Right hindlimb (tissue), 1 donor: ENCODE data around the gene YTHDC1.
"Not testable (repeated sequence)": the region's sequence is repeated elsewhere in the genome, so short reads cannot be mapped to it uniquely, and the experiment has no call there.

ENCODE experiments used
- DNase-seq: peaks from one replicate; pipeline ENCODE4 v3.0.0-alpha.2; 2018

Gene YTHDC1

GRCh38 chr4:68349649-68350360 is at the start of gene YTHDC1:
TSS of gene YTHDC1 (minus strand) at chr4:68350090. CDS start at chr4:68349753, 337 bp downstream.
- peak; percentile 97 for DNase-seq

- no peak for DNase-seq
Observed at GRCh38 chr4:68399306-68399705, 49.4 kb upstream of the YTHDC1 start.

GRCh38 chr4:68396756-68397155 is 46.9 kb upstream of the YTHDC1 start:
- no peak for DNase-seq

- no peak for DNase-seq
Observed at GRCh38 chr4:68391436-68391835, 41.5 kb upstream of the YTHDC1 start.

- no peak for DNase-seq
Observed at GRCh38 chr4:68390205-68390935, 40.5 kb upstream of the YTHDC1 start.

GRCh38 chr4:68389386-68389913 is 39.6 kb upstream of the YTHDC1 start:
- DNase-seq = not testable (repeated sequence)

GRCh38 chr4:68388347-68388865 is 38.5 kb upstream of the YTHDC1 start:
- DNase-seq = no peak

GRCh38 chr4:68385267-68385666 is 35.4 kb upstream of the YTHDC1 start:
- no peak for DNase-seq

GRCh38 chr4:68383115-68383514 is 33.2 kb upstream of the YTHDC1 start:
- DNase-seq = no peak

- no peak for DNase-seq
Observed at GRCh38 chr4:68378226-68378625, 28.3 kb upstream of the YTHDC1 start.

GRCh38 chr4:68375667-68376559 is 26.0 kb upstream of the YTHDC1 start:
- DNase-seq = no peak

GRCh38 chr4:68373513-68373912 is 23.6 kb upstream of the YTHDC1 start:
- DNase-seq = peak; percentile 90

- DNase-seq = no peak
Observed at GRCh38 chr4:68372588-68372987, 22.7 kb upstream of the YTHDC1 start.

GRCh38 chr4:68369142-68369805 is 19.4 kb upstream of the YTHDC1 start:
- no peak for DNase-seq

GRCh38 chr4:68368691-68369131 is 18.8 kb upstream of the YTHDC1 start:
- DNase-seq = no peak

GRCh38 chr4:68367835-68368234 is 17.9 kb upstream of the YTHDC1 start:
- DNase-seq = no peak

GRCh38 chr4:68366600-68366999 is 16.7 kb upstream of the YTHDC1 start:
- DNase-seq = no peak

- DNase-seq = no peak
Observed at GRCh38 chr4:68365068-68365467, 15.2 kb upstream of the YTHDC1 start.

GRCh38 chr4:68361146-68361589 is 11.3 kb upstream of the YTHDC1 start:
- no peak for DNase-seq

GRCh38 chr4:68360231-68360968 is 10.5 kb upstream of the YTHDC1 start:
- no peak for DNase-seq

- no peak for DNase-seq
Observed at GRCh38 chr4:68359508-68359907, 9.6 kb upstream of the YTHDC1 start.
